Lower leg skin (tissue), 4 donors: ENCODE results near the gene COL2A1. TPM values are rescaled to one million over a fixed set of nuclear protein-coding genes. Genes with fewer than 3 reads are reported as not detected.

Experiments used
- DNase-seq, 2 donors: peaks; one replicate each; pipeline ENCODE4 v3.0.0-alpha.2; 2019; ENCODE audit warnings: low spot score in 2 of 2
- H3K4me3 ChIP-seq: fragments of 200-600 bp; sonication (generic); 2 replicates; pipeline ENCODE4 v1.5.1; 2017; ENCODE audit warnings: mild to moderate bottlenecking, low read depth; ENCODE audit not compliant: poor library complexity, severe bottlenecking
- POLR2A ChIP-seq, 2 donors: fragments of 450-650 bp; IDR thresholded peaks; one replicate each; pipeline ENCODE4 v1.6.1; 2016 to 2017; ENCODE audit warnings: antibody characterized with exemption in 2 of 2, mild to moderate bottlenecking in 1 of 2, moderate library complexity in 1 of 2
- WGBS, 2 donors: methylation state at CpG; one replicate each; pipeline ENCODE4 v1.1.5; 2018; 5-methylcytosine and 5-hydroxymethylcytosine counted together
- intact Hi-C: fragments of 100-400 bp; cut with DNase I; formaldehyde crosslinking; loops from one replicate; pipeline ENCODE4 v1.15.0; 2023; ENCODE audit warnings: low total_unique reads
- total RNA-seq, 4 donors: library from RNA; depleted of rRNA; stranded (reverse); fragments of >200 nt; gene quantifications; one replicate each; pipeline ENCODE4 v1.1.0, GENCODE V29; 2016
- TF ChIP-seq, protein P1 (sequence below), 3 donors: fragments of 450-650 bp; IDR thresholded peaks; one replicate each; pipeline ENCODE4 v1.5.1; 2016; ENCODE audit warnings: antibody characterized with exemption in 3 of 3, mild to moderate bottlenecking in 3 of 3, moderate library complexity in 2 of 3

Gene COL2A1
- total RNA-seq, 4 donors from 2014 or later, result 0.07 to 0.26 TPM; not detected in 2

- no peak overlapping the region for H3K4me3 ChIP-seq
- no peak for DNase-seq
- 90 to 91% methylated on average over 9 to 11 of the region's 11 CpGs for WGBS, 2 donors
- TF ChIP-seq, protein P1, sequence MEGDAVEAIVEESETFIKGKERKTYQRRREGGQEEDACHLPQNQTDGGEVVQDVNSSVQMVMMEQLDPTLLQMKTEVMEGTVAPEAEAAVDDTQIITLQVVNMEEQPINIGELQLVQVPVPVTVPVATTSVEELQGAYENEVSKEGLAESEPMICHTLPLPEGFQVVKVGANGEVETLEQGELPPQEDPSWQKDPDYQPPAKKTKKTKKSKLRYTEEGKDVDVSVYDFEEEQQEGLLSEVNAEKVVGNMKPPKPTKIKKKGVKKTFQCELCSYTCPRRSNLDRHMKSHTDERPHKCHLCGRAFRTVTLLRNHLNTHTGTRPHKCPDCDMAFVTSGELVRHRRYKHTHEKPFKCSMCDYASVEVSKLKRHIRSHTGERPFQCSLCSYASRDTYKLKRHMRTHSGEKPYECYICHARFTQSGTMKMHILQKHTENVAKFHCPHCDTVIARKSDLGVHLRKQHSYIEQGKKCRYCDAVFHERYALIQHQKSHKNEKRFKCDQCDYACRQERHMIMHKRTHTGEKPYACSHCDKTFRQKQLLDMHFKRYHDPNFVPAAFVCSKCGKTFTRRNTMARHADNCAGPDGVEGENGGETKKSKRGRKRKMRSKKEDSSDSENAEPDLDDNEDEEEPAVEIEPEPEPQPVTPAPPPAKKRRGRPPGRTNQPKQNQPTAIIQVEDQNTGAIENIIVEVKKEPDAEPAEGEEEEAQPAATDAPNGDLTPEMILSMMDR (IDR thresholded peaks at IDR 0.05), result no peak
- no peak for TF ChIP-seq POLR2A (IDR thresholded peaks at IDR 0.05)
- intact Hi-C loops, result no loop called here
Measured at GRCh38 chr12:47982770-47983169, 21.5 kb downstream of the COL2A1 start.

GRCh38 chr12:47982311-47982710, 22.0 kb downstream of the COL2A1 start:
- WGBS, 2 donors, result 82 to 83% methylated on average over 5 of the region's 5 CpGs

DNA sequence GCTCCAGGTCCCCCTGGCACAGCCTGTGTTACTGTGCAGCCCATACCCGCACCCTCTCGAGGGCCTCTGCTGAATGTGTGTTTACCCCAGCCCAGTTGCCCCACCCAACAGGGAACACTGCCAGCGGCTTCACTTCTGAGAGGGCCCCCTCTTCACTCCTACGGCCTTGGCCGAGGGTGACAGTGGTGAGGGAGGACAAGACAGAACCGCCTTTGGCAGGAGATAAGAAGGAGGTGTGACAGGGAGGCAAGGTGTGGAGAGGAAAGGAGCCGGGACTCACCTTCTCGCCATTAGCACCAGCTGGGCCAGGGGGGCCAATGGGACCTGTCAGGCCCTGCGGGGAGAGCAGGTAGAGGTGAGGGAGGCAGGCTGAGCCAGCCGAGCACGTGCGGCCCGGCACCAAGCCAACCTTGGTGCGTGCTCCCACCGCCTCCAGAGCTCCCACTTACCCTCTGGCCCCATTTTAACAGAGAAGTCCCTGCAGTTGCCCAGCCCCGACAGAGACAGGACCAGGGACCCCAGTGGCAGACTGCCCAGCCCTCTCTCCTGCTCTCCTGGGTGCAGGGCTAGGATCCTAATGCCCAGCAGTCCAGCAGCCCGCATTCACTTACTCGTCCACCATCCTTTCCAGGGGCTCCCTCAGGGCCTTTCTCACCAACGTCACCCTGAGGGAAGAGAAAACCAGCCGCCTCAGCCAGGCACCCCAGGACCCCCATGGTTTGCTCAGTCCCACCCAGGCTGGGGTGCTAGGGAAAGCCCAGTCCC, 22.6 kb downstream of the COL2A1 start:
- DNase-seq, result no peak
- no peak overlapping the region for H3K4me3 ChIP-seq
- TF ChIP-seq, protein P1 (IDR thresholded peaks at IDR 0.05), result no peak
- TF ChIP-seq POLR2A (IDR thresholded peaks at IDR 0.05), result no peak
- intact Hi-C loops, result no loop called here
- WGBS, 2 donors, result 69 to 71% methylated on average over 20 of the region's 20 CpGs

More at GRCh38 chr12:47982311-47982710, 22.0 kb downstream of the COL2A1 start:
- no peak for DNase-seq
- H3K4me3 ChIP-seq, result no peak overlapping the region
- intact Hi-C loops, result no loop called here
- TF ChIP-seq, protein P1 (IDR thresholded peaks at IDR 0.05), result no peak
- TF ChIP-seq POLR2A (IDR thresholded peaks at IDR 0.05), result no peak

GRCh38 chr12:47980779-47981495, 23.3 kb downstream of the COL2A1 start:
- no peak overlapping the region for H3K4me3 ChIP-seq
- intact Hi-C loops, result no loop called here
- 74 to 78% methylated on average over 16 to 17 of the region's 17 CpGs for WGBS, 2 donors
- TF ChIP-seq, protein P1 (IDR thresholded peaks at IDR 0.05), result no peak
- no peak for TF ChIP-seq POLR2A (IDR thresholded peaks at IDR 0.05)
- no peak for DNase-seq

GRCh38 chr12:47980197-47980596, 24.1 kb downstream of the COL2A1 start:
- no peak overlapping the region for H3K4me3 ChIP-seq
- no peak for DNase-seq
- TF ChIP-seq, protein P1 (IDR thresholded peaks at IDR 0.05), result no peak
- no peak for TF ChIP-seq POLR2A (IDR thresholded peaks at IDR 0.05)
- intact Hi-C loops, result no loop called here
- 71 to 90% methylated on average over 3 to 7 of the region's 7 CpGs for WGBS, 2 donors
